WTC11 (cell line): ENCODE measurements around the gene GLOD5. TPM values are rescaled to one million over a fixed set of nuclear protein-coding genes. Genes with fewer than 3 reads are reported as not detected.

Experiments used
- ATAC-seq: fragments of 200-7000 bp; cut with Tn5 transposase; 2 replicates; pipeline ENCODE4 v1.10.0; 2021; ENCODE audit warnings: mild to moderate bottlenecking, moderate library complexity
- CTCF ChIA-PET: fragments of 300-600 bp; sonication (Branson Sonifier 250); formaldehyde crosslinking; loops from one replicate; lab custom pipeline; 2021; ENCODE audit warnings: antibody characterized with exemption; lab: Charles Lee
- POLR2A ChIA-PET: fragments of 350-600 bp; sonication (Branson Sonifier 250); formaldehyde crosslinking; loops from one replicate; lab custom pipeline; 2021; ENCODE audit warnings: antibody characterized with exemption; lab: Charles Lee
- DNase-seq: peaks from one replicate; pipeline ENCODE4 v3.0.0; 2021; ENCODE audit warnings: low spot score
- H3K27ac Mint-ChIP-seq: 2 replicates; pipeline ENCODE4 v1.8.0; 2021; ENCODE audit warnings: mixed read lengths
- H3K27me3 Mint-ChIP-seq: 2 replicates; pipeline ENCODE4 v1.8.0; 2021; ENCODE audit warnings: low read depth, mild to moderate bottlenecking, moderate library complexity, mixed read lengths
- H3K36me3 Mint-ChIP-seq: 2 replicates; pipeline ENCODE4 v1.8.0; 2021; ENCODE audit warnings: mixed read lengths
- H3K4me1 Mint-ChIP-seq: 2 replicates; pipeline ENCODE4 v1.8.0; 2022; ENCODE audit warnings: mixed read lengths
- H3K4me3 Mint-ChIP-seq: 2 replicates; pipeline ENCODE4 v1.8.0; 2021; ENCODE audit warnings: mild to moderate bottlenecking, moderate library complexity, mixed read lengths
- H3K9me3 Mint-ChIP-seq: 2 replicates; pipeline ENCODE4 v1.8.0; 2021; ENCODE audit warnings: mixed read lengths
- ARID4B ChIP-seq: sonication (generic); formaldehyde crosslinking; IDR thresholded peaks from 2 replicates; pipeline ENCODE4 v1.8.0; 2023; ENCODE audit warnings: missing genetic modification reagents, mild to moderate bottlenecking, borderline replicate concordance
- ELF4 ChIP-seq: sonication (generic); formaldehyde crosslinking; IDR thresholded peaks from 2 replicates; pipeline ENCODE4 v1.8.1; 2022; ENCODE audit warnings: low read depth, mild to moderate bottlenecking, moderate library complexity, missing genetic modification reagents
- ESRRA ChIP-seq: sonication (generic); formaldehyde crosslinking; IDR thresholded peaks from 2 replicates; pipeline ENCODE4 v1.8.1; 2022; ENCODE audit warnings: mild to moderate bottlenecking, missing genetic modification reagents, borderline replicate concordance
- FOXP1 ChIP-seq: sonication (generic); formaldehyde crosslinking; IDR thresholded peaks from 2 replicates; pipeline ENCODE4 v1.8.0; 2022; ENCODE audit warnings: missing genetic modification reagents, mild to moderate bottlenecking, moderate library complexity, borderline replicate concordance
- GRHL2 ChIP-seq: fragments of 250-450 bp; sonication (Bioruptor Pico); IDR thresholded peaks from 2 replicates; pipeline ENCODE4 v1.8.0; 2022; ENCODE audit warnings: mild to moderate bottlenecking, moderate library complexity; ENCODE audit not compliant: insufficient replicate concordance, severe bottlenecking
- HMGA2 ChIP-seq: fragments of 250-450 bp; sonication (Bioruptor Pico); IDR thresholded peaks from 2 replicates; pipeline ENCODE4 v1.4.0; 2021; ENCODE audit warnings: mild to moderate bottlenecking, moderate library complexity
- JAZF1 ChIP-seq: fragments of 250-450 bp; sonication (Bioruptor Pico); IDR thresholded peaks from 2 replicates; pipeline ENCODE4 v1.9.0; 2021; ENCODE audit warnings: moderate library complexity, mild to moderate bottlenecking, inconsistent platforms
- JUN ChIP-seq: sonication (generic); formaldehyde crosslinking; IDR thresholded peaks from 2 replicates; pipeline ENCODE4 v1.8.0; 2023; ENCODE audit warnings: mild to moderate bottlenecking, missing genetic modification reagents
- OVOL2 ChIP-seq: fragments of 250-450 bp; sonication (Bioruptor Pico); IDR thresholded peaks from 2 replicates; pipeline ENCODE4 v1.9.0; 2021; ENCODE audit warnings: mild to moderate bottlenecking, borderline replicate concordance
- PRRX2 ChIP-seq: fragments of 250-450 bp; sonication (Bioruptor Pico); IDR thresholded peaks from 2 replicates; pipeline ENCODE4 v1.8.0; 2021; ENCODE audit warnings: mild to moderate bottlenecking
- RELA ChIP-seq: sonication (generic); formaldehyde crosslinking; IDR thresholded peaks from 2 replicates; pipeline ENCODE4 v1.8.1; 2022; ENCODE audit warnings: missing genetic modification reagents, mild to moderate bottlenecking, borderline replicate concordance
- TCF7 ChIP-seq: sonication (generic); formaldehyde crosslinking; IDR thresholded peaks from 2 replicates; pipeline ENCODE4 v1.8.0; 2022; ENCODE audit warnings: mild to moderate bottlenecking, low read depth, missing genetic modification reagents, moderate library complexity
- TEAD1 ChIP-seq: sonication (generic); formaldehyde crosslinking; IDR thresholded peaks from 2 replicates; pipeline ENCODE4 v1.8.0; 2022; ENCODE audit warnings: mild to moderate bottlenecking, missing genetic modification reagents
- ZMAT4 ChIP-seq: fragments of 250-450 bp; sonication (Bioruptor Pico); IDR thresholded peaks from 2 replicates; pipeline ENCODE4 v1.9.0; 2021; ENCODE audit warnings: mild to moderate bottlenecking
- ZNF232 ChIP-seq: sonication (generic); formaldehyde crosslinking; IDR thresholded peaks from 2 replicates; pipeline ENCODE4 v1.8.0; 2022; ENCODE audit warnings: mild to moderate bottlenecking, missing genetic modification reagents
- ZNF416 ChIP-seq: fragments of 250-450 bp; sonication (Bioruptor Pico); IDR thresholded peaks from 2 replicates; pipeline ENCODE4 v1.9.0; 2021; ENCODE audit warnings: mild to moderate bottlenecking, inconsistent platforms
- ZNF423 ChIP-seq: fragments of 250-450 bp; sonication (Bioruptor Pico); IDR thresholded peaks from 2 replicates; pipeline ENCODE4 v2.1.2; 2022; ENCODE audit warnings: mild to moderate bottlenecking, moderate library complexity
- ZSCAN18 ChIP-seq: fragments of 250-450 bp; sonication (Bioruptor Pico); IDR thresholded peaks from 2 replicates; pipeline ENCODE4 v2.1.2; 2022; ENCODE audit warnings: mild to moderate bottlenecking, moderate library complexity
- total RNA-seq: library from RNA; stranded (reverse); gene quantifications from 3 replicates; pipeline ENCODE4 v1.2.3, GENCODE V29; 2021
- TF ChIP-seq, protein P1 (sequence below): fragments of 250-450 bp; sonication (Bioruptor Pico); IDR thresholded peaks from 2 replicates; pipeline ENCODE4 v1.9.0; 2021; ENCODE audit warnings: mild to moderate bottlenecking, borderline replicate concordance

Gene GLOD5
- total RNA-seq, 1 experiment from 2014 or later, result not detected

- ChIA-PET POLR2A (no interaction called here), CTCF (no interaction called here)
- H3K27ac Mint-ChIP-seq, result no peak overlapping the region
- H3K4me1 Mint-ChIP-seq, result peaks cover 9% of the 10 kb centered on the region
- H3K4me3 Mint-ChIP-seq, result no peak overlapping the region
- DNase-seq, result no peak
- no peaks in the 10 kb centered on the region for H3K36me3 Mint-ChIP-seq
- ATAC-seq, result no peak
- H3K27me3 Mint-ChIP-seq, result no peaks in the 10 kb centered on the region
- H3K9me3 Mint-ChIP-seq, result 0 out of 2 replicates have a peak, but pooled peaks cover 4% of the 10 kb centered on the region
- TF ChIP-seq ZNF232 (no peak), ARID4B (no peak), JAZF1 (CRISPR knock-in tag) (no peak), ESRRA (no peak), GRHL2 (no peak), HMGA2 (CRISPR knock-in tag) (no peak), RELA (CRISPR knock-in tag) (no peak), FOXP1 (CRISPR knock-in tag) (no peak), ZSCAN18 (no peak), ZMAT4 (CRISPR knock-in tag) (no peak), ZNF423 (no peak), PRRX2 (CRISPR knock-in tag) (no peak), ELF4 (CRISPR knock-in tag) (no peak), JUN (CRISPR knock-in tag) (no peak), ZNF416 (CRISPR knock-in tag) (no peak)
- TF ChIP-seq, protein P1, sequence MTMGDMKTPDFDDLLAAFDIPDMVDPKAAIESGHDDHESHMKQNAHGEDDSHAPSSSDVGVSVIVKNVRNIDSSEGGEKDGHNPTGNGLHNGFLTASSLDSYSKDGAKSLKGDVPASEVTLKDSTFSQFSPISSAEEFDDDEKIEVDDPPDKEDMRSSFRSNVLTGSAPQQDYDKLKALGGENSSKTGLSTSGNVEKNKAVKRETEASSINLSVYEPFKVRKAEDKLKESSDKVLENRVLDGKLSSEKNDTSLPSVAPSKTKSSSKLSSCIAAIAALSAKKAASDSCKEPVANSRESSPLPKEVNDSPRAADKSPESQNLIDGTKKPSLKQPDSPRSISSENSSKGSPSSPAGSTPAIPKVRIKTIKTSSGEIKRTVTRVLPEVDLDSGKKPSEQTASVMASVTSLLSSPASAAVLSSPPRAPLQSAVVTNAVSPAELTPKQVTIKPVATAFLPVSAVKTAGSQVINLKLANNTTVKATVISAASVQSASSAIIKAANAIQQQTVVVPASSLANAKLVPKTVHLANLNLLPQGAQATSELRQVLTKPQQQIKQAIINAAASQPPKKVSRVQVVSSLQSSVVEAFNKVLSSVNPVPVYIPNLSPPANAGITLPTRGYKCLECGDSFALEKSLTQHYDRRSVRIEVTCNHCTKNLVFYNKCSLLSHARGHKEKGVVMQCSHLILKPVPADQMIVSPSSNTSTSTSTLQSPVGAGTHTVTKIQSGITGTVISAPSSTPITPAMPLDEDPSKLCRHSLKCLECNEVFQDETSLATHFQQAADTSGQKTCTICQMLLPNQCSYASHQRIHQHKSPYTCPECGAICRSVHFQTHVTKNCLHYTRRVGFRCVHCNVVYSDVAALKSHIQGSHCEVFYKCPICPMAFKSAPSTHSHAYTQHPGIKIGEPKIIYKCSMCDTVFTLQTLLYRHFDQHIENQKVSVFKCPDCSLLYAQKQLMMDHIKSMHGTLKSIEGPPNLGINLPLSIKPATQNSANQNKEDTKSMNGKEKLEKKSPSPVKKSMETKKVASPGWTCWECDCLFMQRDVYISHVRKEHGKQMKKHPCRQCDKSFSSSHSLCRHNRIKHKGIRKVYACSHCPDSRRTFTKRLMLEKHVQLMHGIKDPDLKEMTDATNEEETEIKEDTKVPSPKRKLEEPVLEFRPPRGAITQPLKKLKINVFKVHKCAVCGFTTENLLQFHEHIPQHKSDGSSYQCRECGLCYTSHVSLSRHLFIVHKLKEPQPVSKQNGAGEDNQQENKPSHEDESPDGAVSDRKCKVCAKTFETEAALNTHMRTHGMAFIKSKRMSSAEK (CRISPR knock-in tag), result no peak
These were observed 19.7 kb upstream of the GLOD5 start for GRCh38 chrX:48741834-48742233.

- no peaks in the 10 kb centered on the region for H3K4me1 Mint-ChIP-seq
- no peak overlapping the region for H3K4me3 Mint-ChIP-seq
- no peaks in the 10 kb centered on the region for H3K27me3 Mint-ChIP-seq
- no peak for ATAC-seq
- ChIA-PET CTCF (no interaction called here), POLR2A (no interaction called here)
- H3K36me3 Mint-ChIP-seq, result no peaks in the 10 kb centered on the region
- H3K9me3 Mint-ChIP-seq, result 0 out of 2 replicates have a peak, but pooled peaks cover 4% of the 10 kb centered on the region
- DNase-seq, result no peak
- no peak overlapping the region for H3K27ac Mint-ChIP-seq
- TF ChIP-seq TCF7 (no peak), OVOL2 (no peak), ZSCAN18 (no peak), TEAD1 (no peak)
- TF ChIP-seq, protein P1 (CRISPR knock-in tag), result no peak
These were observed 16.3 kb upstream of the GLOD5 start for GRCh38 chrX:48745222-48745621.
